Brain microvascular endothelial cell (primary cell): ENCODE measurements around the gene MMP20.

Experiments used
- DNase-seq: peaks from one replicate; pipeline ENCODE4 v3.0.0-alpha.2; 2020
- H3K27ac ChIP-seq: fragments of 250-450 bp; sonication (Bioruptor Pico); 2 replicates; pipeline ENCODE4 v1.5.1; 2020; ENCODE audit warnings: mild to moderate bottlenecking, moderate library complexity
- H3K27me3 ChIP-seq: fragments of 250-450 bp; sonication (Bioruptor Pico); replicated peaks from 2 replicates; pipeline ENCODE4 v1.5.1; 2020; ENCODE audit warnings: mild to moderate bottlenecking
- H3K36me3 ChIP-seq: fragments of 250-450 bp; sonication (Bioruptor Pico); replicated peaks from 2 replicates; pipeline ENCODE4 v1.5.1; 2020; ENCODE audit warnings: mild to moderate bottlenecking
- H3K4me3 ChIP-seq: 2 replicates; pipeline ENCODE4 v1.5.1; 2011; ENCODE audit warnings: low read depth, mild to moderate bottlenecking, control low read depth, low read length, moderate library complexity
- CTCF ChIP-seq: IDR thresholded peaks from 2 replicates; pipeline ENCODE4 v1.5.1; 2011; ENCODE audit warnings: low read depth, mild to moderate bottlenecking, moderate library complexity, low read length, control low read depth, inconsistent platforms; ENCODE audit errors: missing control alignments
- in situ Hi-C: cut with HindIII; loops from 2 replicates; pipeline ENCODE4 v1.10.0; 2017; ENCODE audit warnings: low sequenced_read_pairs, low pct_ligation_motif_present

The MMP20 gene

GRCh38 chr11:102590276-102591049, 34.7 kb downstream of the MMP20 start:
- in situ Hi-C loops, result no loop called here
- Histone ChIP-seq H3K27ac (no peak overlapping the region), H3K27me3 (no peaks in the 10 kb centered on the region), H3K4me3 (no peak overlapping the region), H3K36me3 (no peaks in the 10 kb centered on the region)
- no peak for DNase-seq
- TF ChIP-seq CTCF, result no peak

GRCh38 chr11:102589047-102589459, 36.1 kb downstream of the MMP20 start:
- Histone ChIP-seq H3K36me3 (no peaks in the 10 kb centered on the region), H3K27ac (no peak overlapping the region), H3K4me3 (no peak overlapping the region), H3K27me3 (no peaks in the 10 kb centered on the region)
- TF ChIP-seq CTCF, result no peak
- in situ Hi-C loops, result no loop called here
- no peak for DNase-seq

- TF ChIP-seq CTCF, result no peak
- Histone ChIP-seq H3K27ac (no peak overlapping the region), H3K4me3 (no peak overlapping the region), H3K27me3 (no peaks in the 10 kb centered on the region), H3K36me3 (no peaks in the 10 kb centered on the region)
- DNase-seq, result no peak
- in situ Hi-C loops, result no loop called here
Measured at GRCh38 chr11:102587722-102588121, 37.4 kb downstream of the MMP20 start.

- DNase-seq, result no peak
- in situ Hi-C loops, result no loop called here
Measured at GRCh38 chr11:102583141-102583873, 41.8 kb downstream of the MMP20 start.

GRCh38 chr11:102582140-102582539, 43.0 kb downstream of the MMP20 start:
- H3K4me3 ChIP-seq, result no peak overlapping the region
- H3K27me3 ChIP-seq, result no peaks in the 10 kb centered on the region
- H3K27ac ChIP-seq, result no peak overlapping the region
- no peak for DNase-seq
- no peak for TF ChIP-seq CTCF
- in situ Hi-C loops, result no loop called here
- no peaks in the 10 kb centered on the region for H3K36me3 ChIP-seq

More at GRCh38 chr11:102583141-102583873, 41.8 kb downstream of the MMP20 start:
- H3K4me3 ChIP-seq, result no peak overlapping the region
- no peak for TF ChIP-seq CTCF
- no peaks in the 10 kb centered on the region for H3K27me3 ChIP-seq
- no peaks in the 10 kb centered on the region for H3K36me3 ChIP-seq
- no peak overlapping the region for H3K27ac ChIP-seq
